Measurements from ENCODE around the gene SPECC1L.
"Not testable (repeated sequence)": the region's sequence is repeated elsewhere in the genome, so short reads cannot be mapped to it uniquely, and the experiment has no call there.

SPECC1L gene

DNA sequence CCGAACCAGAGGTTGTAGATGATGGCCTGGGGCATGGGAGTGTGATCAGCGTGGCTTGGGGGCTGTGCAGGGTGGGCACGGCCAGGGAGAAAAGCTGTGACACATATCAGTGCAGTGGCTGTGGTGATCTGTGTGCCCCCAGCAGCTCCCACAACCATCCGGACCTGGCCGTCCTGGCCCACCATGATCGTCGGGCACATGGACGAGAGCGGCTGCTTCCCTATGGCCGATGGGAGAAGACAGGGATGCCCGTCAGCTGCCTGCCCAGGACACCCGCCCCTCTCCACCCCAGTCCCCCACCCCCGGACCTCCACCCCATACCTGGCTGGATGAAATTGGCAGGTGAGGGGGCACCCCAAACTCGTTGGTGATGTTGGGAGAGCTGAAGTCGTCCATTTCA lies 22.0 kb upstream of the SPECC1L start:
- H3K4me3 ChIP-seq (ENCODE audit: low read depth, low read length); H3K4me1 ChIP-seq (ENCODE audit: control insufficient read depth, insufficient read depth, low read length); H3K27ac ChIP-seq (ENCODE audit: low read depth, low read length); H3K9me3 ChIP-seq (ENCODE audit: control insufficient read depth, insufficient read depth, low read length); H3K36me3 ChIP-seq (ENCODE audit: control insufficient read depth, insufficient read depth, low read length); H3K9ac ChIP-seq (ENCODE audit: low read depth, low read length); H3K27me3 ChIP-seq (ENCODE audit: control insufficient read depth, insufficient read depth, low read length): not testable (repeated sequence)

- not testable (repeated sequence) for H3K9me3 ChIP-seq (ENCODE audit: control insufficient read depth, insufficient read depth, low read length); H3K9ac ChIP-seq (ENCODE audit: low read depth, low read length)
Observed at GRCh38 chr22:24249413-24249812, 21.2 kb upstream of the SPECC1L start.

DNA sequence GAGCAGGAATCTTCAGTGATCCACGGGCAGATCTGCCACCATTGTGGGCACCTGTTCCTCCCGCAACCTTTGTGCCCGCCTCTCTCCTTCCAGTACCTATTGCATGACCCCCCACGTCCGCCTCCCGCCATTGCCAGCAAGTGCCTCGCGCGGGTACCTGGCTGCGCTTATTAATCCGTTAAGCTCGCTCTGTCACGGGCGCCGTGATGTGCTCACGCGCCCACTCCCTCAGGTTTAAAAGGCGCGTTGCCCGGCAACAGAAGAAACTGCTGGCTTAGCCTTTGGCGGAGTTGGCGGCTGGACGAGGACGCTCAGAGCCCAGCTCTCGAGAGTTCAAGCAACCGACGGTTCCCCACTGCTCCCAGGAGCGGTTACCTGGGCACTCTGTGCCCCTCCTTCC lies 19.3 kb upstream of the SPECC1L start:
- not testable (repeated sequence) for H3K27ac ChIP-seq (ENCODE audit: low read depth, low read length); H3K36me3 ChIP-seq (ENCODE audit: control insufficient read depth, insufficient read depth, low read length); H3K9me3 ChIP-seq (ENCODE audit: control insufficient read depth, insufficient read depth, low read length); H3K27me3 ChIP-seq (ENCODE audit: control insufficient read depth, insufficient read depth, low read length); H3K9ac ChIP-seq (ENCODE audit: low read depth, low read length); H3K4me3 ChIP-seq (ENCODE audit: low read depth, low read length); H3K4me1 ChIP-seq (ENCODE audit: control insufficient read depth, insufficient read depth, low read length)

More at GRCh38 chr22:24249413-24249812, 21.2 kb upstream of the SPECC1L start:
- not testable (repeated sequence) for H3K27ac ChIP-seq (ENCODE audit: low read depth, low read length); H3K4me3 ChIP-seq (ENCODE audit: low read depth, low read length); H3K27me3 ChIP-seq (ENCODE audit: control insufficient read depth, insufficient read depth, low read length); H3K36me3 ChIP-seq (ENCODE audit: control insufficient read depth, insufficient read depth, low read length); H3K4me1 ChIP-seq (ENCODE audit: control insufficient read depth, insufficient read depth, low read length)

DNA sequence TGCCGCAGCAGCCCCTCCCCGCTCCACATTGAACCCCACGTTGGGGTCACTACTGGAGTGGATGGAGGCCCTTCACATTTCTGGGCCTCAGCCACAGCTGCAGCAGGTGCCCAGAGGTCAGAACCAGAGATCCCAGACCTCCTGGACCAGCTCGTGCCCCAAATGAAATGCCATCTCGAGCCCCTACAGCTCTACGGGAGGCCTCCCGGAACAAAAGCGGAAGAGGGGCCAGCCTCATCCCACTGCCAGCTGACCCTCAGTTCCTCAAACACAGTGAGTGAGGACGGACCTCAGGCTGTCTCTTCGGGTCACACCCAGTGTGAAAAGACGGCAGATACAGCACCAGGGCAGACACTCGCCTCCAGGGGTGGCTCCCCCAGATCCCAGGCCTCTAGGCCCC lies 17.5 kb upstream of the SPECC1L start:
- H3K9me3 ChIP-seq (ENCODE audit: control insufficient read depth, insufficient read depth, low read length); H3K4me1 ChIP-seq (ENCODE audit: control insufficient read depth, insufficient read depth, low read length); H3K36me3 ChIP-seq (ENCODE audit: control insufficient read depth, insufficient read depth, low read length); H3K27ac ChIP-seq (ENCODE audit: low read depth, low read length); H3K9ac ChIP-seq (ENCODE audit: low read depth, low read length); H3K4me3 ChIP-seq (ENCODE audit: low read depth, low read length); H3K27me3 ChIP-seq (ENCODE audit: control insufficient read depth, insufficient read depth, low read length): not testable (repeated sequence)

GRCh38 chr22:24256136-24256535 lies 14.5 kb upstream of the SPECC1L start:
- not testable (repeated sequence) for H3K36me3 ChIP-seq (ENCODE audit: control insufficient read depth, insufficient read depth, low read length); H3K4me3 ChIP-seq (ENCODE audit: low read depth, low read length); H3K9me3 ChIP-seq (ENCODE audit: control insufficient read depth, insufficient read depth, low read length); H3K4me1 ChIP-seq (ENCODE audit: control insufficient read depth, insufficient read depth, low read length); H3K27ac ChIP-seq (ENCODE audit: low read depth, low read length); H3K9ac ChIP-seq (ENCODE audit: low read depth, low read length); H3K27me3 ChIP-seq (ENCODE audit: control insufficient read depth, insufficient read depth, low read length)

GRCh38 chr22:24256736-24257135 lies 13.9 kb upstream of the SPECC1L start:
- not testable (repeated sequence) for H3K27me3 ChIP-seq (ENCODE audit: control insufficient read depth, insufficient read depth, low read length); H3K4me3 ChIP-seq (ENCODE audit: low read depth, low read length); H3K27ac ChIP-seq (ENCODE audit: low read depth, low read length); H3K9me3 ChIP-seq (ENCODE audit: control insufficient read depth, insufficient read depth, low read length); H3K4me1 ChIP-seq (ENCODE audit: control insufficient read depth, insufficient read depth, low read length); H3K36me3 ChIP-seq (ENCODE audit: control insufficient read depth, insufficient read depth, low read length); H3K9ac ChIP-seq (ENCODE audit: low read depth, low read length)

DNA sequence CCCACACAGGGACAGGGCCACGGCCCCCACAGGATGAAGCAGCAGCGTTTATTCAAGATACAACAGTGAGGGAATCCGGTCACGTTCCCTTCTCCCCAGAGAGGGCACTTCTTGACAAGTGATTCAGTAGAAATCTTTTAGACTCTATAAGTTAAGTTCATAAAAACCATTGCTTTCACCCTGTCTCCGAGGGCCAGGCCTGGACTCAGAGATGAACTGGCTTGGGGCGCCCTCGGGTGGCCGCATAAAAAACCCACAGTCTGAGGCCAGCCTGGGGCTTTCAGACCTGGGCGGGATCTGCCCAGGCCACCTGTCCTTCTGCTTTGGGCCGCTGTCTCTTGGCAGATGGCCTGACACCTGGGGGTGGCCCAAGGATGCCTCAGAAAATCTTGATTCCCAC lies 11.2 kb upstream of the SPECC1L start:
- H3K27me3 ChIP-seq (ENCODE audit: control insufficient read depth, insufficient read depth, low read length); H3K4me3 ChIP-seq (ENCODE audit: low read depth, low read length); H3K27ac ChIP-seq (ENCODE audit: low read depth, low read length); H3K9ac ChIP-seq (ENCODE audit: low read depth, low read length); H3K4me1 ChIP-seq (ENCODE audit: control insufficient read depth, insufficient read depth, low read length); H3K9me3 ChIP-seq (ENCODE audit: control insufficient read depth, insufficient read depth, low read length); H3K36me3 ChIP-seq (ENCODE audit: control insufficient read depth, insufficient read depth, low read length): not testable (repeated sequence)

DNA sequence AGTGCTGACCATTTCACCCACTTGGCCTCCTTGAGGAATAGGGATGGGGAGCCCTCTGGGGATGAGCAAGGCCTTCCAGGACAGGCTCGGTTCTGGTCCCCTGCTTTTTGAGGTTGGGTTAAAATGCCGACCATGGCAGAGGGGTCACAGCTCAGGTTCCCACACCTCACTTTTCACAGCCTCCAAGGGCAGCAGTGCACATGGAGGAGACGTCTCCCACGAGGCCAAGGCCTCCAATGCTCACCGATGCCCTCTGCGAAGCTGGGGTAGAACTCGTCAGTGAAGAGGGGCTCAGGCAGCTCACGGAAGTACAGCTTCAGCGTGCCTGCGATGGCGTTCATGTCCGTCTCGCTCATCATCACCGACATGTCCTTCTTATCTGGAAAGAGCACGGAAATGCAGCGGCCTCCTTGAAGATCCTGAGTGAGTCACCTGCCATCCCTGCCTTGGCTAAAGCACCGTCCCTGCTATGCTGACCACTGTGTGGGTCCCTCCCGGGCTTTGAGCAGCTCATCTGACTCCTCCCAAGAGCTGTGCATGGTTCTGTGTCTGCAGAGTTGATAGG lies 8.4 kb upstream of the SPECC1L start:
- not testable (repeated sequence) for H3K9me3 ChIP-seq (ENCODE audit: control insufficient read depth, insufficient read depth, low read length); H3K27ac ChIP-seq (ENCODE audit: low read depth, low read length); H3K4me1 ChIP-seq (ENCODE audit: control insufficient read depth, insufficient read depth, low read length); H3K4me3 ChIP-seq (ENCODE audit: low read depth, low read length); H3K9ac ChIP-seq (ENCODE audit: low read depth, low read length); H3K36me3 ChIP-seq (ENCODE audit: control insufficient read depth, insufficient read depth, low read length); H3K27me3 ChIP-seq (ENCODE audit: control insufficient read depth, insufficient read depth, low read length)

GRCh38 chr22:24263479-24263878 lies 7.2 kb upstream of the SPECC1L start:
- H3K4me1 ChIP-seq (ENCODE audit: control insufficient read depth, insufficient read depth, low read length); H3K27me3 ChIP-seq (ENCODE audit: control insufficient read depth, insufficient read depth, low read length); H3K27ac ChIP-seq (ENCODE audit: low read depth, low read length); H3K9me3 ChIP-seq (ENCODE audit: control insufficient read depth, insufficient read depth, low read length); H3K36me3 ChIP-seq (ENCODE audit: control insufficient read depth, insufficient read depth, low read length); H3K9ac ChIP-seq (ENCODE audit: low read depth, low read length); H3K4me3 ChIP-seq (ENCODE audit: low read depth, low read length): not testable (repeated sequence)

DNA sequence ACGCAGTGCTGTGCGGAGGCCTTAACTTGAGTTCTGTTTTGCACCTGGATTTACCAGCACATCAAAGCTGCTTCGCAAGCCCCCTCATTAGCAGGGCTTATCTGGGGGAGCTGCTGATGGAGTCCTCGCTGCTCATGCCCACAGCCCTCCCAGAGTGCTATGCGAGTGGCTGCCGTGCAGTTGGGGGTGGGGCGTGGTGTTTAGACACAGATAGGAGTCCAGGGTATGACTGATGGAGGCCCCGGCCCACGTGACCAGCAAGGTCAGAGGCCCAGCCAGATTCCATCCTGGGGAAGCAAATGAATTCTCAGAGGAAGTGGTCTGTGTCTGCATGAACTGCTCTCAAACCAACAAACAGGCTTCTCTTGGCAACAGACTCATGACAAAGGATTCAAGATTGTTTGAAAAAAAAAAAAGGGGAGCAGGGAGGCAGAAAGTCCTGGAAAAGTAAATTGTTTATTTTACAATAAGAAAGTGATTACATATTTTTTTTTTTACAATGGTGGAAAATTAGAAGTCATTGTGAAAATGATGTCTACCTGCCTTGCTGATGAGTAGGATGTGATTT lies 6.2 kb upstream of the SPECC1L start:
- H3K4me3 ChIP-seq (ENCODE audit: low read depth, low read length); H3K9ac ChIP-seq (ENCODE audit: low read depth, low read length); H3K9me3 ChIP-seq (ENCODE audit: control insufficient read depth, insufficient read depth, low read length); H3K27ac ChIP-seq (ENCODE audit: low read depth, low read length); H3K4me1 ChIP-seq (ENCODE audit: control insufficient read depth, insufficient read depth, low read length); H3K36me3 ChIP-seq (ENCODE audit: control insufficient read depth, insufficient read depth, low read length); H3K27me3 ChIP-seq (ENCODE audit: control insufficient read depth, insufficient read depth, low read length): not testable (repeated sequence)

GRCh38 chr22:24265734-24266133 lies 4.9 kb upstream of the SPECC1L start:
- Histone ChIP-seq H3K4me1 (ENCODE audit: control insufficient read depth, insufficient read depth, low read length) (no peaks in the 10 kb centered on the region), H3K27ac (ENCODE audit: low read depth, low read length) (no peak overlapping the region), H3K9ac (ENCODE audit: low read depth, low read length) (no peak overlapping the region), H3K9me3 (ENCODE audit: control insufficient read depth, insufficient read depth, low read length) (no peaks in the 10 kb centered on the region), H3K36me3 (ENCODE audit: control insufficient read depth, insufficient read depth, low read length) (no peaks in the 10 kb centered on the region), H3K4me3 (ENCODE audit: low read depth, low read length) (no peak overlapping the region), H3K27me3 (ENCODE audit: control insufficient read depth, insufficient read depth, low read length) (no peaks in the 10 kb centered on the region)

DNA sequence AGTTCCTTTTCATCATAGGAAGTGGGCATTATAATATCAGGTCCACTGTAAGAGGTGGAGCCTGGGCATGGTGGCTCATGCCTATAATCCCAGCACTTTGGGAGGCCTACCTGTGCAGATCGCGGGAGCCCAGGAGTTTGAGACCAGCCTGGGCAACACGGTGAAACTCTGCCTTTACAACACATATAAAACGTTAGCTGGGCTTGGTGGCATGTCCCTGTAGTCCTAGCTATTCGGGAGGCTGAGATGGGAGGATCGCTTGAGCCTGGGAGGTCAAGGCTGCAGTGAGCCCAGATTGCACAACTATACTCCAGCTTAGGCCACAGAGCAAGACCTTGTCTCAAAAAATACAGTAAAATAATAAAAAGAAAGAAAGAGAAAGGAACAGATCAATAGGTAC lies 4.1 kb upstream of the SPECC1L start:
- H3K4me1 ChIP-seq (ENCODE audit: control insufficient read depth, insufficient read depth, low read length); H3K27ac ChIP-seq (ENCODE audit: low read depth, low read length); H3K4me3 ChIP-seq (ENCODE audit: low read depth, low read length); H3K36me3 ChIP-seq (ENCODE audit: control insufficient read depth, insufficient read depth, low read length); H3K9ac ChIP-seq (ENCODE audit: low read depth, low read length); H3K27me3 ChIP-seq (ENCODE audit: control insufficient read depth, insufficient read depth, low read length); H3K9me3 ChIP-seq (ENCODE audit: control insufficient read depth, insufficient read depth, low read length): not testable (repeated sequence)
